Measurements from ENCODE around the gene FNIP1.
"Not testable (repeated sequence)": the region's sequence is repeated elsewhere in the genome, so short reads cannot be mapped to it uniquely, and the experiment has no call there.

The FNIP1 gene

DNA sequence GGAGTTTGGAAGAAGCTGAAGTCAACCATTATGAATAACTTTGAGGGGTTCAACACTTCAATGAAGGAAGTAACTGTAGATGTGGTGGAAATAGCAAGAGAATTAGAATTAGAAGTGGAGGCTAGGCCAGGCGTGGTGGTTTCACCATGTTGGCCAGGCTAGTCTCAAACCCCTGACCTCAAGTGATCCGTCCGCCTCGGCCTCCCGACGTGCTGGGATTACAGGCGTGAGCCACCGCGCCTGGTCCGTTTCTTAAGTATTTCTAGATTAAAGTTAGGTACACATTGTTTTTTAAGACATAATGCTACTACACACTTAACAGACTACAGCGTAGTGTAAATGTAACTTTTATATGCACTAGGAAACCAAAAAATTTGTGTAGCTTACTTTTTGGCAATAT is 14.1 kb downstream of the FNIP1 start:
- TF ChIP-seq, protein P1, sequence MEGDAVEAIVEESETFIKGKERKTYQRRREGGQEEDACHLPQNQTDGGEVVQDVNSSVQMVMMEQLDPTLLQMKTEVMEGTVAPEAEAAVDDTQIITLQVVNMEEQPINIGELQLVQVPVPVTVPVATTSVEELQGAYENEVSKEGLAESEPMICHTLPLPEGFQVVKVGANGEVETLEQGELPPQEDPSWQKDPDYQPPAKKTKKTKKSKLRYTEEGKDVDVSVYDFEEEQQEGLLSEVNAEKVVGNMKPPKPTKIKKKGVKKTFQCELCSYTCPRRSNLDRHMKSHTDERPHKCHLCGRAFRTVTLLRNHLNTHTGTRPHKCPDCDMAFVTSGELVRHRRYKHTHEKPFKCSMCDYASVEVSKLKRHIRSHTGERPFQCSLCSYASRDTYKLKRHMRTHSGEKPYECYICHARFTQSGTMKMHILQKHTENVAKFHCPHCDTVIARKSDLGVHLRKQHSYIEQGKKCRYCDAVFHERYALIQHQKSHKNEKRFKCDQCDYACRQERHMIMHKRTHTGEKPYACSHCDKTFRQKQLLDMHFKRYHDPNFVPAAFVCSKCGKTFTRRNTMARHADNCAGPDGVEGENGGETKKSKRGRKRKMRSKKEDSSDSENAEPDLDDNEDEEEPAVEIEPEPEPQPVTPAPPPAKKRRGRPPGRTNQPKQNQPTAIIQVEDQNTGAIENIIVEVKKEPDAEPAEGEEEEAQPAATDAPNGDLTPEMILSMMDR (IDR thresholded peaks at IDR 0.05; ENCODE audit: extremely low read depth, insufficient read depth, missing control alignments) = no peak
- no peak for DNase-seq (ENCODE audit: low spot score)
- in situ Hi-C loops (cut with MboI; ENCODE audit: low pct_unique_long_range_greater_than_20kb, low sequenced_read_pairs, unreplicated experiment) = no loop called here

DNA sequence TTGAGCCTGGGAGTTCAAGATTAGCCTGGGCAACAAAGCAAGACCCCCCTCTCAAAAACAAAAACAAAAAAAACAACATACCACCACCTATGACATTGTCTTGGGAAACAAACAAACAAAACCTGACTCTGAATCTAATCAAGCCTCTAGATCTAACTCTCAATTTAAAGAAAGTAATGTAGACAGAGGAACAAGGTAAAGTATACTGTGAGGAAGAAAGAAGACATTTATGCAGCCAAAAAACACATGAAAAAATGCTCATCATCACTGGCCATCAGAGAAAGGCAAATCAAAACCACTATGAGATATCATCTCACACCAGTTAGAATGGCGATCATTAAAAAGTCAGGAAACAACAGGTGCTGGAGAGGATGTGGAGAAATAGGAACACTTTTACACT is 18.7 kb downstream of the FNIP1 start:
- DNase-seq (ENCODE audit: low spot score); in situ Hi-C loops (cut with MboI; ENCODE audit: low pct_unique_long_range_greater_than_20kb, low sequenced_read_pairs, unreplicated experiment): not testable (repeated sequence)

DNA sequence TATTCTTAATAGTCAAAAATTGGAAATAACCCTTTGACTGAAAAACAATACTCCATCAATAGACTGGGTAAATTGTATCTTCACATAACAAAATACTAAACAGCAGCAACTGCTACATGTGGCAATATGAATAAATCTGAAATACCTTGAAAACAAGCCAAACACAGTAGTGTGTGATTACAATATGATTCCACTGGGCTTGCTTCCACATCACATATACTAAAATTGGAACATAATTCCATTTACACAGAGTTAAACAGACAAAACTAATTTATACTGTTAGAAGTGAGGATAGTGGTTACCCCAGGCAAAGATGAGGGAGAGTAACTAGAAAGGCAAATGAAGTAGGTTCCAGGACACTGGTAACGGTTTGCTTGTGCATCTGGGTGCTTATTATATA is 20.4 kb downstream of the FNIP1 start:
- TF ChIP-seq, protein P1 (IDR thresholded peaks at IDR 0.05; ENCODE audit: extremely low read depth, insufficient read depth, missing control alignments) = no peak
- no peak for DNase-seq (ENCODE audit: low spot score)
- in situ Hi-C loops (cut with MboI; ENCODE audit: low pct_unique_long_range_greater_than_20kb, low sequenced_read_pairs, unreplicated experiment) = no loop called here

DNA sequence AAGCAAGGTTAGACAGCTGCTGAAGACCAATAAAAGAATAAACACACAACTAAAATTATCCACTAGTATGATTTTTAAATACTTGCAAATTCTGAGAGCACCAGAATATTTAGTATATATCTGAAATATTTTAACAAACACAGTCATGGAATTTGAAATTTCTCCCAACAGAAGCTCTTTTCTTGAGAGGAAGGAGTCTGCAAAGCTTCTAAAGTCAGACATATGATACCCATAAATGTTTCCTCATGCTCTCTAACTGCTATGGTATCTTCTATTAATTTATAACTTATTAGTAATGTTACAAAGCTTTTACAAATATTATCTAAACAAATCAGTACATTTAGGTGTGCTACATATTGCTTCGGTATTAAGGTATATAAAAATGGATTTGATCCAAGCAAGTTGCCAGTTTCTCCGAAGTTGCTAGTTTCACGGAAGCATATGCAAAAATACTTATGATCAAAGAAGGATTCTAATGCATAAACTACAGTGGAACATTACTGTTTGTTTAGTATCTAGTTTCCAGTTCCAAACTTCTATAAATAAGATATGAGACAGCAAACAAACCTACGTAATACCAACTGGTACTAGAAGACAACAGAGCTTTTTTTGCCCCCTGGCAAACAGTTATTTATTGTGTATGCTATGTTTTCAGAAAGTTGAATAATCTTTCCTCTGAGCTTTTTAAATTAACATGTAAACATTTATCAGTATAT is 22.0 kb downstream of the FNIP1 start:
- in situ Hi-C loops (cut with MboI; ENCODE audit: low pct_unique_long_range_greater_than_20kb, low sequenced_read_pairs, unreplicated experiment) = no loop called here
- DNase-seq (ENCODE audit: low spot score) = no peak

DNA sequence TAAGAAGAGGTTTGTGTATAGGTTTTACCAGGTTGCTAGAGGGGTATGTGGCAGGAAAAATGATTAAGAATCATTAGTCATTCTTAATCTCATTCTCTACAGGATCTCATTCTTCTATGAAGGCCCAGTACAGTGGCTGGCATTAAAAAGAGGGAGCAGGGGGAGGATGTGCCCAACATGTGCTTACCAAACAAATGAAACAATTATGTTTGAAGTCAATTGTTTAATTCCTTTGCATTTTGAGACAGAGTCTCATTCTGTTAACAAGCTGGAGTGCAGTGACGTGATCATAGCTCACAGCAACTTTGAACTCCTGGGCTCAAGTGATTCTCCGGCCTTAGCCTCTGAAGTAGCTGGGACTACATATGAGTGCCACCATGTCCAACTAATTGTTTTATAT is 23.0 kb downstream of the FNIP1 start:
- TF ChIP-seq, protein P1 (IDR thresholded peaks at IDR 0.05; ENCODE audit: extremely low read depth, insufficient read depth, missing control alignments) = no peak
- in situ Hi-C loops (cut with MboI; ENCODE audit: low pct_unique_long_range_greater_than_20kb, low sequenced_read_pairs, unreplicated experiment) = no loop called here
- DNase-seq (ENCODE audit: low spot score) = no peak

More for the DNA sequence above, 22.0 kb downstream of the FNIP1 start:
- TF ChIP-seq, protein P1 (IDR thresholded peaks at IDR 0.05; ENCODE audit: extremely low read depth, insufficient read depth, missing control alignments) = no peak

DNA sequence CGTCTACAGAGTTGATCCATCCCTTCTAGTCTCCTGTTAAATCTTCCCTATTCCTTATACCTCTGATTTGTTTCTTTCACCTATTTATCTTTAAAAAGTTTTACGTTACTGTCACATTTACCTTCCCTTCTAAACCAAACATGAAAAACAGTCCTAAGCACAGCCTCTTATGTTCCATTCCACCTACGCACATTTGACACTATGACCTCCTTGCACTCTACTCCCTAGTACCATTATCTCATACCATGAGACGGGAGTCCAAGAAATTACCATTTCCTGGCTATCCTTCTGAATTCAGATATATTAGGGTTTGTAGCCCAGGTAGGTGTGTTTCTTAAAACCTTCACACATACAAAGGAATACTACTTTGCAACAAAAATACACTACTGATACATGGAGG is 25.1 kb downstream of the FNIP1 start:
- DNase-seq (ENCODE audit: low spot score) = no peak
- in situ Hi-C loops (cut with MboI; ENCODE audit: low pct_unique_long_range_greater_than_20kb, low sequenced_read_pairs, unreplicated experiment) = no loop called here
- TF ChIP-seq, protein P1 (IDR thresholded peaks at IDR 0.05; ENCODE audit: extremely low read depth, insufficient read depth, missing control alignments) = no peak

DNA sequence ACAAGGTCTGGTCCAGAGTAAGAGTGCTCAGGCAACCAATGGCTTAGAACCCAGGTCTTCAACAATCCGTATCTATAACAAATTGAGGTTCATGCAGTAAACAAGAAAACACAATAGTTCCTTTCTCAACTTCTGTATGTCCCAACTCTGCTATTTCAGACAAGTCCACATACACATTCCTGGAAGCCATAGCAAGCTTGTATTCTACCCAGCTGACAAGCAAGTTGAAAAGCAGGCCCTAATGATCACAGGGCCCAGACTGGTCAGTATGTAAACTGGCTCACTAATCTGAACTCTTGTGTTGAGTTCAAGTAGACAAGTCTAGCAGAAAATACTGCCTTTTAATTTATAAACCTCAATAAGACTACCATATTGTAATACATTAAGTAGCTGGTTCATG is 26.9 kb downstream of the FNIP1 start:
- in situ Hi-C loops (cut with MboI; ENCODE audit: low pct_unique_long_range_greater_than_20kb, low sequenced_read_pairs, unreplicated experiment) = no loop called here
- TF ChIP-seq, protein P1 (IDR thresholded peaks at IDR 0.05; ENCODE audit: extremely low read depth, insufficient read depth, missing control alignments) = no peak
- DNase-seq (ENCODE audit: low spot score) = no peak

Data from GM13977 (cell line).